Measurements from ENCODE around the gene DCBLD1.
"Not testable (repeated sequence)": the region's sequence is repeated elsewhere in the genome, so short reads cannot be mapped to it uniquely, and the experiment has no call there.

Gene DCBLD1

DNA sequence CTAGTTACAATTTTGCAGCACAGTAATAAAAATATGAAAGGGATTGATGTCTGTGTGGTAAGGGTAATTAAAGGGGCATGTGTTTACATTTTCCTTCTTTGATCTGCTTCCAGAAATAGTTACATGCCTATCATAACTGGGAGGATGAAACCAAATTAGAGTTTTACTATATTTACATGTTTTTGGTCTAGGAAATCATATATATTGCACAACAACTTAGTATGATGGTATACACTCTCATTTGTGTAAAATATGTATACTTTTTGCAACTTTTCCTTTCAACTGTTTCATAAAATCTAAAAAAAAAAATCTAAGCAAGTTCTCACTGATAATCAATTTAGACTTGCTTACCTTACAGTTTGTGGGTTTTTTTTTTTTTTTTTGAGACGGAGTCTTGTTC, 32.2 kb downstream of the DCBLD1 start:
- Histone ChIP-seq H3K9me2 (replicated peaks; ENCODE audit: control insufficient read depth, low read length) (no peaks in the 10 kb centered on the region), H3K27me3 (ENCODE audit: control insufficient read depth, low read length) (no peaks in the 10 kb centered on the region), H3K4me3 (ENCODE audit: low read length) (no peak overlapping the region), H3K9me3 (ENCODE audit: control insufficient read depth, insufficient read depth, low read length) (no peaks in the 10 kb centered on the region), H3F3A (ENCODE audit: control insufficient read depth, insufficient read depth) (no peaks in the 10 kb centered on the region), H3K4me2 (ENCODE audit: low read length) (no peak overlapping the region), H4K20me1 (ENCODE audit: control insufficient read depth, insufficient read depth, low read depth, low read length) (no peaks in the 10 kb centered on the region), H3K36me3 (ENCODE audit: control insufficient read depth, low read length) (no peaks in the 10 kb centered on the region), H3K79me2 (ENCODE audit: control insufficient read depth, low read length) (no peaks in the 10 kb centered on the region), H3K27ac (ENCODE audit: low read depth, low read length) (no peak overlapping the region), H3K4me1 (ENCODE audit: control insufficient read depth, low read length) (no peaks in the 10 kb centered on the region)
- TF ChIP-seq, protein P1, sequence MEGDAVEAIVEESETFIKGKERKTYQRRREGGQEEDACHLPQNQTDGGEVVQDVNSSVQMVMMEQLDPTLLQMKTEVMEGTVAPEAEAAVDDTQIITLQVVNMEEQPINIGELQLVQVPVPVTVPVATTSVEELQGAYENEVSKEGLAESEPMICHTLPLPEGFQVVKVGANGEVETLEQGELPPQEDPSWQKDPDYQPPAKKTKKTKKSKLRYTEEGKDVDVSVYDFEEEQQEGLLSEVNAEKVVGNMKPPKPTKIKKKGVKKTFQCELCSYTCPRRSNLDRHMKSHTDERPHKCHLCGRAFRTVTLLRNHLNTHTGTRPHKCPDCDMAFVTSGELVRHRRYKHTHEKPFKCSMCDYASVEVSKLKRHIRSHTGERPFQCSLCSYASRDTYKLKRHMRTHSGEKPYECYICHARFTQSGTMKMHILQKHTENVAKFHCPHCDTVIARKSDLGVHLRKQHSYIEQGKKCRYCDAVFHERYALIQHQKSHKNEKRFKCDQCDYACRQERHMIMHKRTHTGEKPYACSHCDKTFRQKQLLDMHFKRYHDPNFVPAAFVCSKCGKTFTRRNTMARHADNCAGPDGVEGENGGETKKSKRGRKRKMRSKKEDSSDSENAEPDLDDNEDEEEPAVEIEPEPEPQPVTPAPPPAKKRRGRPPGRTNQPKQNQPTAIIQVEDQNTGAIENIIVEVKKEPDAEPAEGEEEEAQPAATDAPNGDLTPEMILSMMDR (IDR thresholded peaks at IDR 0.05; ENCODE audit: low read depth, low read length, poor library complexity, severe bottlenecking), result no peak
- no peak for TF ChIP-seq EZH2phosphoT487 (IDR thresholded peaks at IDR 0.05; ENCODE audit: borderline replicate concordance, low read length)

DNA sequence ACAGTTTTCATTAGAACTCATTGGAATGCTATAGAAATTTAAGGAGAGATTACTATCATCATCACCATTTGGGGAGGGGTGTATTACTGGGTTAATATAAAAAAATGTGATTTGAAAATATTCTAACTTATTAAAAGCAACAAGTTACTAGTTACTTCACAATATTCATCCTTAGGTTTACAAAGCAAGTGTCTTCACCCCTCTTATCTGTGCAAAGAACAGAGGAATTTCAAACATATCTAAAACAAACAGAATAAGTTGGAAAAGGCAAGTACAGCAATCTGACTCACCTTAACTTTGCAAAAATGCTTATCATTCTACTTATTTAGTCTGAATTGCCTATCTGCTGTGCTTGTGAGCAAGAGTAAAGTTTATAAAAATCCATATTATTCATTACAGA, 32.9 kb downstream of the DCBLD1 start:
- Histone ChIP-seq H3K4me2 (ENCODE audit: low read length) (no peak overlapping the region), H3K4me1 (ENCODE audit: control insufficient read depth, low read length) (no peaks in the 10 kb centered on the region), H3K4me3 (ENCODE audit: low read length) (no peak overlapping the region), H3K36me3 (ENCODE audit: control insufficient read depth, low read length) (no peaks in the 10 kb centered on the region), H3K27me3 (ENCODE audit: control insufficient read depth, low read length) (no peaks in the 10 kb centered on the region), H3F3A (ENCODE audit: control insufficient read depth, insufficient read depth) (no peaks in the 10 kb centered on the region), H3K9me2 (replicated peaks; ENCODE audit: control insufficient read depth, low read length) (no peaks in the 10 kb centered on the region), H3K9me3 (ENCODE audit: control insufficient read depth, insufficient read depth, low read length) (no peaks in the 10 kb centered on the region), H4K20me1 (ENCODE audit: control insufficient read depth, insufficient read depth, low read depth, low read length) (no peaks in the 10 kb centered on the region), H3K27ac (ENCODE audit: low read depth, low read length) (no peak overlapping the region), H3K79me2 (ENCODE audit: control insufficient read depth, low read length) (no peaks in the 10 kb centered on the region)
- TF ChIP-seq, protein P1 (IDR thresholded peaks at IDR 0.05; ENCODE audit: low read depth, low read length, poor library complexity, severe bottlenecking), result no peak
- no peak for TF ChIP-seq EZH2phosphoT487 (IDR thresholded peaks at IDR 0.05; ENCODE audit: borderline replicate concordance, low read length)

DNA sequence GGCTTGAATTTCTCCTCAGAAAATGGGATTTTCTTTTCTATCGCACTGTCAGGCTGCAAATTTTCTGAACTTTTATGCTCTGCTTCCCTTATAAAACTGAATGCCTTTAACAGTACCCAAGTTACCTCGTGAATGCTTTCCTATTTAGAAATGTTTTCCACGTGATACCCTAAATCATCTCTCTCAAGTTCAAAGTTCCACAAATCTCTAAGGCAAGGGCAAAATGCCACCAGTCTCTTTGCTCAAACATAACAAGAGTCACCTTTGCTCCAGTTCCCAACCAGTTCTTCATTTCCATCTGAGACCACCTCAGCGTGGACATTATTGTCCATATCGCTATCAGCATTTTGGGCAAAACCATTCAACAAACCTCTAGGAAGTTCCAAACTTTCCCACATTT, 35.5 kb downstream of the DCBLD1 start:
- H3K79me2 ChIP-seq (ENCODE audit: control insufficient read depth, low read length); H3K9me2 ChIP-seq (replicated peaks; ENCODE audit: control insufficient read depth, low read length); H3K27me3 ChIP-seq (ENCODE audit: control insufficient read depth, low read length); H3F3A ChIP-seq (ENCODE audit: control insufficient read depth, insufficient read depth); H3K36me3 ChIP-seq (ENCODE audit: control insufficient read depth, low read length); H4K20me1 ChIP-seq (ENCODE audit: control insufficient read depth, insufficient read depth, low read depth, low read length); H3K4me1 ChIP-seq (ENCODE audit: control insufficient read depth, low read length); H3K27ac ChIP-seq (ENCODE audit: low read depth, low read length); H3K4me2 ChIP-seq (ENCODE audit: low read length); H3K4me3 ChIP-seq (ENCODE audit: low read length); H3K9me3 ChIP-seq (ENCODE audit: control insufficient read depth, insufficient read depth, low read length): not testable (repeated sequence)

DNA sequence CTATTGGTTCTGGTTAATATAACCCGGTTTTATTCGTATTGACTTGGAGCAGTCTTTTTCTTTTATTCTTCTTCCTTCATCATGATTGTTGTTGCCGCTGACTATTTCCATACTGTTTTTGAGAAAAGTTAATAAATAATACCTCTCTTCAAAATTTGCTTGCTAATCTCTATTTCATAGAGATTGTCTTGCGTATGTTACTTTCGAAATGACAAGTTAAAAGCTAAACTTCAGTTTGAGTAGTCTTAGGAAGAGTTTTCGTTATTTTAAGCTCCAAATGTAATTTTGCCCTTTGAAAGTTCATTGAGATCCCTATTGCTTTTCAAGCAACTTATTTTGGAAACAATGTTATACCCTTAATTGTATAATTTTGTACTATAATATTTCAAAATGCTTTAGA, 36.4 kb downstream of the DCBLD1 start:
- no peak overlapping the region for H3K4me3 ChIP-seq (ENCODE audit: low read length)
- no peak overlapping the region for H3K27ac ChIP-seq (ENCODE audit: low read depth, low read length)
- no peaks in the 10 kb centered on the region for H3K9me3 ChIP-seq (ENCODE audit: control insufficient read depth, insufficient read depth, low read length)
- H3K4me1 ChIP-seq (ENCODE audit: control insufficient read depth, low read length), result no peaks in the 10 kb centered on the region
- no peaks in the 10 kb centered on the region for H3K79me2 ChIP-seq (ENCODE audit: control insufficient read depth, low read length)
- TF ChIP-seq, protein P1 (IDR thresholded peaks at IDR 0.05; ENCODE audit: low read depth, low read length, poor library complexity, severe bottlenecking), result no peak
- no peak for TF ChIP-seq EZH2phosphoT487 (IDR thresholded peaks at IDR 0.05; ENCODE audit: borderline replicate concordance, low read length)
- H3K27me3 ChIP-seq (ENCODE audit: control insufficient read depth, low read length), result no peaks in the 10 kb centered on the region
- no peak overlapping the region for H3K4me2 ChIP-seq (ENCODE audit: low read length)
- H3K9me2 ChIP-seq (replicated peaks; ENCODE audit: control insufficient read depth, low read length), result no peaks in the 10 kb centered on the region
- H3K36me3 ChIP-seq (ENCODE audit: control insufficient read depth, low read length), result no peaks in the 10 kb centered on the region
- H3F3A ChIP-seq (ENCODE audit: control insufficient read depth, insufficient read depth), result no peaks in the 10 kb centered on the region
- H4K20me1 ChIP-seq (ENCODE audit: control insufficient read depth, insufficient read depth, low read depth, low read length), result no peaks in the 10 kb centered on the region
